RWPE2 (cell line): Measurements from ENCODE around the gene KANK4.
"Not testable (repeated sequence)": the region's sequence is repeated elsewhere in the genome, so short reads cannot be mapped to it uniquely, and the experiment has no call there.

Experiments
- ATAC-seq: fragments of 200-7000 bp; cut with Tn5 transposase; 3 replicates; pipeline ENCODE4 v1.9.1; 2021; ENCODE audit warnings: low read depth
- DNase-seq: peaks from one replicate; pipeline ENCODE4 v3.0.0-alpha.2; 2020; ENCODE audit warnings: low spot score
- H3K27ac ChIP-seq: fragments of 450-650 bp; 2 replicates; pipeline ENCODE4 v1.5.1; 2017; ENCODE audit warnings: mild to moderate bottlenecking; ENCODE audit not compliant: poor library complexity, severe bottlenecking
- H3K27me3 ChIP-seq: fragments of 250-450 bp; sonication (Bioruptor Pico); 2 replicates; pipeline ENCODE4 v1.5.1; 2021; ENCODE audit warnings: mild to moderate bottlenecking, moderate library complexity; ENCODE audit not compliant: insufficient read depth, poor library complexity, severe bottlenecking
- H3K36me3 ChIP-seq: fragments of 250-450 bp; sonication (Bioruptor Pico); 2 replicates; pipeline ENCODE4 v1.5.1; 2020; ENCODE audit warnings: low read depth, mild to moderate bottlenecking, moderate library complexity
- H3K4me1 ChIP-seq: fragments of 250-450 bp; sonication (Bioruptor Pico); 2 replicates; pipeline ENCODE4 v1.5.1; 2021; ENCODE audit warnings: mild to moderate bottlenecking, moderate library complexity; ENCODE audit not compliant: insufficient read depth, poor library complexity, severe bottlenecking
- H3K4me3 ChIP-seq: fragments of 250-450 bp; sonication (Bioruptor Pico); 2 replicates; pipeline ENCODE4 v1.5.1; 2021; ENCODE audit warnings: mild to moderate bottlenecking, moderate library complexity; ENCODE audit not compliant: severe bottlenecking
- H3K9me3 ChIP-seq: fragments of 250-450 bp; sonication (Bioruptor Pico); 2 replicates; pipeline ENCODE4 v1.5.1; 2021; ENCODE audit warnings: mild to moderate bottlenecking, moderate library complexity; ENCODE audit not compliant: severe bottlenecking
- CTCF ChIP-seq: fragments of 450-650 bp; IDR thresholded peaks from one replicate; pipeline ENCODE4 v1.5.1; 2017; ENCODE audit warnings: mild to moderate bottlenecking, moderate library complexity; ENCODE audit not compliant: poor library complexity, severe bottlenecking

KANK4 gene

GRCh38 chr1:62259551-62259950, 59.7 kb downstream of the KANK4 start:
- Histone ChIP-seq H3K27ac (no peak overlapping the region), H3K4me1 (no peaks in the 10 kb centered on the region), H3K9me3 (no peaks in the 10 kb centered on the region), H3K27me3 (no peaks in the 10 kb centered on the region), H3K4me3 (no peak overlapping the region), H3K36me3 (no peaks in the 10 kb centered on the region; the same call in 1 of the 2 replicates)
- ATAC-seq (no peak), DNase-seq (no peak)
- no peak for TF ChIP-seq CTCF

- no peak overlapping the region for H3K4me3 ChIP-seq
- H3K4me1 ChIP-seq: no peaks in the 10 kb centered on the region
- no peak for TF ChIP-seq CTCF
- no peak for ATAC-seq
- no peaks in the 10 kb centered on the region for H3K27me3 ChIP-seq
- DNase-seq: no peak
- H3K27ac ChIP-seq: no peak overlapping the region
- H3K36me3 ChIP-seq: no peaks in the 10 kb centered on the region; the same call in 1 of the 2 replicates
- no peaks in the 10 kb centered on the region for H3K9me3 ChIP-seq
Measured at GRCh38 chr1:62250126-62250726, 69.0 kb downstream of the KANK4 start.

- Histone ChIP-seq H3K36me3 (no peaks in the 10 kb centered on the region), H3K27me3 (no peaks in the 10 kb centered on the region)
Measured at GRCh38 chr1:62247391-62248168, 71.7 kb downstream of the KANK4 start.

GRCh38 chr1:62245201-62245600, 74.0 kb downstream of the KANK4 start:
- no peak overlapping the region for H3K4me3 ChIP-seq
- H3K27ac ChIP-seq: no peak overlapping the region
- no peaks in the 10 kb centered on the region for H3K27me3 ChIP-seq
- no peaks in the 10 kb centered on the region for H3K9me3 ChIP-seq
- ATAC-seq (peak; percentile 42; the same call in 1 of the 3 replicates), DNase-seq (no peak)
- no peaks in the 10 kb centered on the region for H3K36me3 ChIP-seq
- TF ChIP-seq CTCF: no peak
- H3K4me1 ChIP-seq: peaks cover 7% of the 10 kb centered on the region

More at GRCh38 chr1:62247391-62248168, 71.7 kb downstream of the KANK4 start:
- no peaks in the 10 kb centered on the region for H3K4me1 ChIP-seq
- no peak overlapping the region for H3K4me3 ChIP-seq
- ATAC-seq (no peak), DNase-seq (no peak)
- no peaks in the 10 kb centered on the region for H3K9me3 ChIP-seq
- no peak overlapping the region for H3K27ac ChIP-seq
- TF ChIP-seq CTCF: no peak

- DNase-seq, H3K9me3 ChIP-seq, H3K27me3 ChIP-seq, H3K27ac ChIP-seq, H3K36me3 ChIP-seq, H3K4me3 ChIP-seq, H3K4me1 ChIP-seq, ATAC-seq: not testable (repeated sequence)
Measured at GRCh38 chr1:62244380-62244779, 74.9 kb downstream of the KANK4 start.
